A549 treated with CpdA at 1 μM for 4 hours (cell line): ENCODE results near the gene ADRA2A. TPM values are rescaled to one million over a fixed set of nuclear protein-coding genes. Genes with fewer than 3 reads are reported as not detected.

Source experiments
- total RNA-seq: library from RNA; stranded (reverse); fragments of 200-300 nt; extraction: Qiagen RNA extraction; gene quantifications from 5 replicates; pipeline ENCODE4 v1.2.3, GENCODE V29; 2022; ENCODE audit warnings: low read depth

The ADRA2A gene
- 0.03 to 0.07 TPM in 2 of 5 replicates, not detected in the others for total RNA-seq

GRCh38 chr10:111076682-111077478 is at the start of gene ADRA2A:
TSS of gene ADRA2A (plus strand) at chr10:111077029. CDS start at chr10:111077997, 968 bp downstream.

Other genes starting within 250 kb of the ADRA2A start
- gene PDCD4, start 205.1 kb upstream of the ADRA2A start, total RNA-seq: 28.8 to 41.3 TPM (median 31.5 TPM) in 5 replicates
- 35.2 to 46.5 TPM (median 35.6 TPM) in 5 replicates for gene BBIP1, start 157.8 kb upstream of the ADRA2A start, total RNA-seq
- 15.4 to 26.0 TPM (median 17.3 TPM) in 5 replicates for gene SHOC2, start 157.4 kb upstream of the ADRA2A start, total RNA-seq